H1 (cell line): ENCODE measurements around the gene VPS72. TPM values are rescaled to one million over a fixed set of nuclear protein-coding genes. Genes with fewer than 3 reads are reported as not detected.

Experiments
- CTCF ChIA-PET: fragments of 300-600 bp; sonication (Branson Sonifier 250); formaldehyde crosslinking; loops from one replicate; lab custom pipeline; 2021; ENCODE audit not compliant: partially characterized antibody; lab: Charles Lee
- POLR2A ChIA-PET: fragments of 300-600 bp; sonication (Branson Sonifier 250); formaldehyde crosslinking; loops from one replicate; lab custom pipeline; 2021; ENCODE audit warnings: inconsistent platforms; ENCODE audit not compliant: partially characterized antibody; lab: Charles Lee
- DNase-seq, 2 experiments: peaks; one replicate each; pipeline versions ENCODE4 v3.0.0 to v3.0.0-alpha.2; 2010 to 2022; ENCODE audit warnings: low spot score in 2 of 2, low read depth in 1 of 2, mixed read lengths in 1 of 2
- FAIRE-seq: peaks from 2 replicates; lab custom pipeline; 2011; peaks lifted over from hg19 to GRCh38; lab: Jason Lieb, UNC
- H2AFZ ChIP-seq: 2 replicates; pipeline ENCODE4 v1.8.1; 2012; ENCODE audit warnings: low read length, inconsistent platforms
- H2AK5ac ChIP-seq: 2 replicates; pipeline ENCODE4 v1.6.1; 2013; ENCODE audit warnings: low read depth, low read length
- H2BK120ac ChIP-seq: replicated peaks from 2 replicates; pipeline ENCODE3; 2013; ENCODE audit warnings: low read depth, low read length, inconsistent platforms
- H2BK12ac ChIP-seq: 2 replicates; pipeline ENCODE4 v1.6.1; 2013; ENCODE audit warnings: low read depth, low read length
- H2BK15ac ChIP-seq: 2 replicates; pipeline ENCODE4 v1.6.1; 2013; ENCODE audit warnings: low read length
- H2BK20ac ChIP-seq: 2 replicates; pipeline ENCODE4 v1.6.1; 2013; ENCODE audit warnings: low read length
- H2BK5ac ChIP-seq: 2 replicates; pipeline ENCODE4 v1.6.1; 2013; ENCODE audit warnings: low read depth, low read length
- H3K14ac ChIP-seq: 2 replicates; pipeline ENCODE4 v1.6.1; 2013; ENCODE audit warnings: inconsistent platforms; ENCODE audit not compliant: insufficient read length
- H3K18ac ChIP-seq: 2 replicates; pipeline ENCODE4 v1.6.1; 2013; ENCODE audit warnings: low read length; ENCODE audit errors: extremely low read depth
- H3K23ac ChIP-seq: 2 replicates; pipeline ENCODE4 v1.6.1; 2013; ENCODE audit warnings: inconsistent platforms; ENCODE audit not compliant: insufficient read length
- H3K23me2 ChIP-seq: 2 replicates; pipeline ENCODE4 v1.6.1; 2013; ENCODE audit warnings: low read depth, low read length
- H3K27ac ChIP-seq: 2 replicates; pipeline ENCODE4 v1.6.1; 2011; ENCODE audit warnings: low read depth, low read length, inconsistent platforms
- H3K27me3 ChIP-seq, 4 experiments: replicated peaks in 1 of 4; 1 replicate in 1 of 4; 2 replicates in 3 of 4; pipeline versions ENCODE4 v1.6.1 to v1.8.1; 2011 to 2013; ENCODE audit warnings: low read length in 3 of 4, mild to moderate bottlenecking in 3 of 4, inconsistent platforms in 2 of 4, mixed read lengths in 2 of 4, moderate library complexity in 1 of 4; ENCODE audit not compliant: control insufficient read depth in 3 of 4, insufficient read depth in 3 of 4; ENCODE audit errors: extremely low read depth in 1 of 4
- H3K36me3 ChIP-seq, 4 experiments: 2 replicates each; pipeline versions ENCODE4 v1.6.1 to v1.8.1; 2011 to 2013; ENCODE audit warnings: mild to moderate bottlenecking in 4 of 4, low read length in 3 of 4, moderate library complexity in 2 of 4, control low read depth in 1 of 4, inconsistent platforms in 1 of 4; ENCODE audit not compliant: insufficient read depth in 4 of 4, control insufficient read depth in 2 of 4
- H3K4ac ChIP-seq: replicated peaks from 2 replicates; pipeline ENCODE3; 2013; ENCODE audit warnings: low read length, low read depth, mixed read lengths, inconsistent platforms; ENCODE audit not compliant: insufficient read length
- H3K4me1 ChIP-seq, 4 experiments: replicated peaks in 1 of 4; 1 replicate in 1 of 4; 2 replicates in 3 of 4; pipeline versions ENCODE4 v1.6.1 to v1.8.1; 2011 to 2013; ENCODE audit warnings: low read length in 3 of 4, inconsistent platforms in 2 of 4, mixed read lengths in 1 of 4; ENCODE audit not compliant: insufficient read depth in 4 of 4, control insufficient read depth in 3 of 4
- H3K4me2 ChIP-seq, 2 experiments: 2 replicates each; pipeline versions ENCODE4 v1.6.1 to v1.8.1; 2011 to 2013; ENCODE audit warnings: low read depth in 2 of 2, low read length in 2 of 2, control low read depth in 1 of 2, inconsistent platforms in 1 of 2, mild to moderate bottlenecking in 1 of 2; ENCODE audit not compliant: insufficient read depth in 1 of 2
- H3K4me3 ChIP-seq, 4 experiments: fragments of 200-600, 300-600 bp in 1 of 4; sonication (generic), shearing (Covaris generic), sonication (Bioruptor Twin) in 1 of 4; 2 replicates each; pipeline versions ENCODE4 v1.5.1 to v1.8.1; 2011 to 2016; ENCODE audit warnings: low read length in 4 of 4, low read depth in 3 of 4, control low read depth in 2 of 4, inconsistent platforms in 2 of 4, mild to moderate bottlenecking in 2 of 4, mixed read lengths in 1 of 4, moderate library complexity in 1 of 4; ENCODE audit not compliant: insufficient read depth in 2 of 4; ENCODE audit errors: extremely low read depth in 1 of 4
- H3K56ac ChIP-seq: replicated peaks from 2 replicates; pipeline ENCODE3; 2013; ENCODE audit warnings: low read depth, mild to moderate bottlenecking, mixed read lengths, low read length, inconsistent platforms; ENCODE audit not compliant: insufficient read length
- H3K79me1 ChIP-seq: 2 replicates; pipeline ENCODE4 v1.6.1; 2013; ENCODE audit warnings: low read depth, low read length, control low read depth
- H3K79me2 ChIP-seq, 2 experiments: 2 replicates each; pipeline versions ENCODE4 v1.6.1 to v1.8.1; 2012 to 2013; ENCODE audit warnings: low read length in 2 of 2, mild to moderate bottlenecking in 2 of 2, inconsistent platforms in 1 of 2; ENCODE audit not compliant: insufficient read depth in 2 of 2, control insufficient read depth in 1 of 2
- H3K9ac ChIP-seq, 4 experiments: replicated peaks in 1 of 4; 1 replicate in 1 of 4; 2 replicates in 3 of 4; pipeline versions ENCODE4 v1.6.1 to v1.8.1; 2011 to 2013; ENCODE audit warnings: low read depth in 3 of 4, low read length in 3 of 4, control low read depth in 2 of 4, mild to moderate bottlenecking in 2 of 4, moderate library complexity in 2 of 4, inconsistent platforms in 1 of 4; ENCODE audit errors: extremely low read depth in 1 of 4
- H3K9me3 ChIP-seq, 2 experiments: 2 replicates each; pipeline versions ENCODE4 v1.6.1 to v1.8.1; 2012 to 2013; ENCODE audit warnings: mild to moderate bottlenecking in 2 of 2, moderate library complexity in 2 of 2, control low read depth in 1 of 2, inconsistent platforms in 1 of 2, low read depth in 1 of 2, low read length in 1 of 2, mixed read lengths in 1 of 2; ENCODE audit not compliant: insufficient read depth in 2 of 2
- H4K20me1 ChIP-seq, 2 experiments: replicated peaks in 1 of 2; 2 replicates each; pipeline versions ENCODE3 to v1.8.1; 2011 to 2013; ENCODE audit warnings: inconsistent platforms in 2 of 2, low read length in 2 of 2, mild to moderate bottlenecking in 1 of 2; ENCODE audit not compliant: insufficient read depth in 2 of 2, control insufficient read depth in 1 of 2
- H4K5ac ChIP-seq: 2 replicates; pipeline ENCODE4 v1.6.1; 2013; ENCODE audit warnings: low read length, low read depth, mixed read lengths, inconsistent platforms; ENCODE audit not compliant: insufficient read length
- H4K8ac ChIP-seq: 2 replicates; pipeline ENCODE4 v1.8.0; 2013; ENCODE audit warnings: mild to moderate bottlenecking, moderate library complexity, low read length, inconsistent platforms; ENCODE audit not compliant: insufficient read depth; ENCODE audit errors: extremely low read depth
- H4K91ac ChIP-seq: replicated peaks from 2 replicates; pipeline ENCODE3; 2013; ENCODE audit warnings: low read length, mixed read lengths, inconsistent platforms; ENCODE audit not compliant: insufficient read length
- SAP30 ChIP-seq: fragments of 300-600 bp; sonication (generic); IDR thresholded peaks from 2 replicates; pipeline ENCODE4 v1.7.1; 2012; ENCODE audit warnings: low read length, moderate library complexity, mild to moderate bottlenecking, inconsistent platforms; ENCODE audit not compliant: insufficient read depth, insufficient replicate concordance
- SIN3A ChIP-seq, 2 experiments: IDR thresholded peaks in 1 of 2; conservative IDR thresholded peaks in 1 of 2; 2 replicates each; pipeline ENCODE4 v1.6.1; 2011 to 2012; ENCODE audit warnings: low read length in 2 of 2, improper control_type of control experiment in 1 of 2, low read depth in 1 of 2, mild to moderate bottlenecking in 1 of 2
- WGBS, 2 experiments: shearing (Covaris generic) in 1 of 2; methylation state at CpG; one replicate each; pipeline versions ENCODE4 v1.1.6 to v1.1.7; 2013 to 2015; ENCODE audit warnings: low lambda C conversion rate in 2 of 2, mixed read lengths in 2 of 2, inconsistent platforms in 1 of 2, low coverage in 1 of 2, missing lambda C conversion rate in 1 of 2; ENCODE audit not compliant: insufficient replicate concordance in 2 of 2, insufficient coverage in 1 of 2, insufficient read length in 1 of 2; ENCODE audit errors: extremely low coverage in 1 of 2, missing lambda C conversion rate in 1 of 2; 5-methylcytosine and 5-hydroxymethylcytosine counted together
- polyA plus RNA-seq, 7 experiments: library from polyadenylated mRNA; depleted of rRNA in 3 of 7; stranded (reverse) in 5 of 7; unstranded in 2 of 7; fragments of >200 nt in 5 of 7; fragments of 200-250 nt in 2 of 7; gene quantifications; 1 replicate in 5 of 7; 2 replicates in 1 of 7; 4 replicates in 1 of 7; pipeline versions ENCODE4 v1.2.1 to v1.2.3, GENCODE V29; 2011 to 2013; ENCODE audit warnings: missing spikeins in 2 of 7, mixed read lengths in 2 of 7
- total RNA-seq: library from RNA; stranded (reverse); fragmentation: NEBNext Ultra II Directional; extraction: Animal tissue kit (Norgen Biotek cat#: 25700); gene quantifications from 2 replicates; pipeline ENCODE4 v1.2.1, GENCODE V29; 2021

VPS72 gene
- total and polyA plus RNA-seq, 2 of the 8 experiments (the other 6 are each of a cell fraction or from before 2014, with no cell fraction given), result 86.6 to 121 TPM

DNA sequence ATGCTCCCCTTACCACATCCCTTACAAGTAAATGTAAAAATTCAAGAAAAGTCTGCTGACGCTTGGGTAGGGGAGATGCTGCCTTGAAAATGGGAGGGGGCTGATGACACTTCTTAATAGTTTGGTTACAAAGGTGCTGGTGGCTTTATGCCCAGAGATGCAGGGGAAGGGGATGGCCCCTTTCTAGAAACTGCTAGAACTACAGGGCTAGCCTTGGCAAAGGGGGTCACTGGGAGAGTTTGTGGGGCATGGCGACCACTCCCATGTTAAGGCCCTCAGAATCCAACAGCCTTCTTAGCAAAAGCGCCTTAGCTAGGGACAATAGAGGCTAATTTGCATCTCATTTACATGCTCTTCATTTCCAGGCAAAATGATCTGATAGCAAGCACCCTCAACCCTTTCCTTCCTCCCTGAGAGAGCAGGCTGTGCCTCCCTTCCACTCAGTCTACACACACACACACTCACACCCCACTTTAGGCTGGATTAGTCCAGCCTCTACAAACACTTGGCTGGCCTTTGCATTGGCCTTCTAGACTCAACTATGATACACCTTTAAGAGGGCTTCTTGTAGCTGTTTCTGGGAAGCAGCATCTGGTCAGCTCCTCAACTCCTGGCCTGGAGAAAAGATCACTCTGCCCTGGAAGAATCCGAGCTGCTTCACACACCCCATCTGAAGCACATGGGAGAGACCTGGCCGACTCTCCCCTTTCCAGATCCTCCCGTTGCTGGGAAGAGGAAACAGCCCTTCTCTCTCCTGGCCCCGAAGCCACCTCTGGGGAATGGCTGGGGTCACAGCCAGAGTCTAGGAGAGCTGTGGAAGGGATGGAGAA, 45.3 kb downstream of the VPS72 start:
- H3K56ac ChIP-seq, result no peak overlapping the region
- H3K79me2 ChIP-seq, result no peaks in the 10 kb centered on the region
- POLR2A ChIA-PET, result interaction anchor here (1.1 to 10.7 kb wide), 6 partner anchors 11 to 183 kb away, joined by 3 to 124 read pairs (median 5); partner anchors contain the start of genes LYSMD1, SCNM1 and TNFAIP8L2
- H2BK12ac ChIP-seq, result peak overlapping the region; percentile 51; the same call in 1 of the 2 replicates
- H3K36me3 ChIP-seq, result no peaks in the 10 kb centered on the region; a peak in 2 of 8 replicates
- H3K4ac ChIP-seq, result peak overlapping the region; percentile 11
- no peak overlapping the region; the same call in 1 of the 2 replicates for H2BK20ac ChIP-seq
- DNase-seq (no peak), FAIRE-seq (no peak)
- no peaks in the 10 kb centered on the region for H4K20me1 ChIP-seq
- peak overlapping the region; percentile 81; the same call in 1 of the 2 replicates for H2BK15ac ChIP-seq
- H3K9me3 ChIP-seq, result no peaks in the 10 kb centered on the region
- H3K9ac ChIP-seq, result 0 out of 7 replicates have a peak overlapping the region, but pooled peaks of 1 of the 4 experiments have one; percentile 42
- no peak overlapping the region for H4K91ac ChIP-seq
- no peak overlapping the region for H3K23ac ChIP-seq
- H2BK120ac ChIP-seq, result no peak overlapping the region
- 58% methylated on average over 6 of the region's 7 CpGs; no CpG with 5 or more reads in 1 of the 2 experiments for WGBS, 2 experiments
- H4K5ac ChIP-seq, result no peak overlapping the region
- H3K27ac ChIP-seq, result no peak overlapping the region
- peak overlapping the region; percentile 98 to 100 for H3K4me2 ChIP-seq
- H3K23me2 ChIP-seq, result peaks cover 16% of the 10 kb centered on the region
- peaks cover 15 to 31% (median 21%) of the 10 kb centered on the region in 4 experiments for H3K4me1 ChIP-seq
- H2BK5ac ChIP-seq, result peak overlapping the region; percentile 47; the same call in 1 of the 2 replicates
- H3K4me3 ChIP-seq, result peak overlapping the region; percentile 81 to 88 (median 85); a peak in 6 of 8 replicates
- H3K14ac ChIP-seq, result no peak overlapping the region
- no peak overlapping the region for H4K8ac ChIP-seq
- TF ChIP-seq SIN3A (conservative IDR thresholded peaks at IDR 0.05 in 1 of 2, IDR thresholded peaks at IDR 0.05 in 1 of 2; ENCODE audit: low read depth in 1 of 2, low read length in 2 of 2) (0 out of 4 replicates have a peak, but pooled peaks of 1 of the 2 experiments have one; percentile 19), SAP30 (no peak)
- H3K79me1 ChIP-seq, result peaks cover 5% of the 10 kb centered on the region; the same call in 1 of the 2 replicates
- CTCF ChIA-PET, result interaction anchor here (0.7 to 4.7 kb wide), 11 partner anchors 10 to 63 kb away, joined by 3 to 54 read pairs (median 5); partner anchors contain the start of gene TNFAIP8L2
- no peak overlapping the region for H2AFZ ChIP-seq
- H3K27me3 ChIP-seq, result peaks cover 0 to 17% (median 8%) of the 10 kb centered on the region in 4 experiments; a peak in 5 of 7 replicates
- H2AK5ac ChIP-seq, result peak overlapping the region; percentile 20; the same call in 1 of the 2 replicates
- peak overlapping the region; percentile 17 for H3K18ac ChIP-seq
